Mononuclear cell (primary cell): ENCODE data around the gene ZNF329. TPM values are rescaled to one million over a fixed set of nuclear protein-coding genes. Genes with fewer than 3 reads are reported as not detected.

Experiments used
- H3K27me3 ChIP-seq: 2 replicates; pipeline ENCODE4 v1.6.0; 2011; ENCODE audit warnings: low read length, control low read depth; ENCODE audit not compliant: insufficient read depth
- H3K4me1 ChIP-seq: 2 replicates; pipeline ENCODE4 v1.5.1; 2011; ENCODE audit warnings: mild to moderate bottlenecking, low read length, control low read depth; ENCODE audit not compliant: insufficient read depth
- H3K4me3 ChIP-seq: 2 replicates; pipeline ENCODE4 v1.5.1; 2011; ENCODE audit warnings: mild to moderate bottlenecking, low read length, moderate library complexity
- H3K9me3 ChIP-seq: 2 replicates; pipeline ENCODE4 v1.5.1; 2011; ENCODE audit warnings: low read depth, mild to moderate bottlenecking, control low read depth, low read length
- total RNA-seq: library from RNA; depleted of rRNA; stranded (reverse); fragments of >200 nt; gene quantifications from one replicate; pipeline ENCODE4 v1.2.3, GENCODE V29; 2012

The ZNF329 gene
- 23.8 TPM for total RNA-seq

DNA sequence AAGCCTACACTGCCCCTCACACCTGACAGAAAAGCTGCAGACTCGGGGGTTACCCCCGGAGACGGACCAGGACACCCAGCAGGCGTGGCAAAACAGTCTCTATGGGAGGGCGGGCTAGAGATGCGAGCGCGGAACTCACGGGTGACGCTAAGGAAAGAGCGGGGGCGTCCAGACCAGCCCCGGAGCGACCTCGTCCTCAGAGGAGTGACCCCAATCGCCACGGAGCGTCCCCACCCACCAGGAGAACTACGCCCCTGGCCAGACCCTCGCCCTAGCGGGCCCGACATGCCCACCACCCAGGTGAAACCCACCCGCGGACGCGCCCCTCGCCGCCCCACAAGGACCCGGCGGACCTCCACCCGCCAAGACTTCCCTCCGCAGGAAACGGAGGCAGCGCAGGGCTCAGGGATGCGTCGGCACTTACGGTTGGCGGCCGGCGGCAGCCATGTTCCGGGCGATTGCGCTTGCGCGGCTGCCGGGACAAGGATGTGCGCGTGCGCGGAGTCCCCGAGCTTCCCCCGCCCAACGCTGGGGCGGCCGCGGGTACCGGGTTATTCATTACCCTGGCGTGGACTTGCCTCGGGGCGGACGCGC lies at the start of gene ZNF329:
ZNF329 (minus strand) TSS at position 462 of the 594 bp plus-strand sequence. CDS start 21,286 bp downstream, outside the sequence.
- H3K9me3 ChIP-seq, result peaks cover 12% of the 10 kb centered on the region
- H3K4me3 ChIP-seq, result peak within 1 kb of the TSS; percentile 77
- H3K27me3 ChIP-seq, result no peaks in the 10 kb centered on the region
- H3K4me1 ChIP-seq, result peaks cover 14% of the 10 kb centered on the region

DNA sequence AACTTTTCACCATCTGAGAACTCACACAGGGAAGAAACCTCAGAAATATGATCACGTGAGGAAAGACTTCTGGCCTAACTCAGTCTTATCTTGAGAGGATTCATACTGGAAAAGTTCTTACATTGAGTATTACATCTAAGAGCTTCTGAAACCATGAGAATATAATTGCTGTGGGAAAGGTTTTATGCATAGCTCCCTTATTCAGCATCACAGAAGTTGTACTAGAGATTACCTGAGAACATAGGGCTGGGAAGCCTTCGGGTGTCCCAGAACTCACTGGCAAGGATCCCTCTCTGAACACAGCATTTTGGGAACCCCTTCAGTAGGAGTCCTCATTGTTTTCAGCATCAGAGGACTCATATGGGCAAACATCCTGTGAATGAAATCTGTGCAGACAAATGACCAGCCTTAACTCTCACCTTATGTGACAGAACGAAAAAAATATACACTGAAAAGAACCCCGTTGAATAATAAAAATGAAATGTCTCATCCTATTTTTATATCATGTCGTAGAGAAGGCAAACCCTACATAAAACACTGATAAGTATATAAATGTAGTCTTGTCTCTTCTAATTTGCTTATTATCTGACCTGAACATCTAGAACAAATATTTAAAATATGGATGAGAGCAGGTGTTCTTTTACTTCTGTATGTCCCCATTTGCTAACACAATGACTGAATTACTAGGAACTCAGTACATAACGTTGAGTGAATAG lies 46.5 kb upstream of the ZNF329 start:
- Histone ChIP-seq H3K4me3 (no peak overlapping the region), H3K27me3 (no peaks in the 10 kb centered on the region), H3K4me1 (no peaks in the 10 kb centered on the region), H3K9me3 (peaks cover 91% of the 10 kb centered on the region)

DNA sequence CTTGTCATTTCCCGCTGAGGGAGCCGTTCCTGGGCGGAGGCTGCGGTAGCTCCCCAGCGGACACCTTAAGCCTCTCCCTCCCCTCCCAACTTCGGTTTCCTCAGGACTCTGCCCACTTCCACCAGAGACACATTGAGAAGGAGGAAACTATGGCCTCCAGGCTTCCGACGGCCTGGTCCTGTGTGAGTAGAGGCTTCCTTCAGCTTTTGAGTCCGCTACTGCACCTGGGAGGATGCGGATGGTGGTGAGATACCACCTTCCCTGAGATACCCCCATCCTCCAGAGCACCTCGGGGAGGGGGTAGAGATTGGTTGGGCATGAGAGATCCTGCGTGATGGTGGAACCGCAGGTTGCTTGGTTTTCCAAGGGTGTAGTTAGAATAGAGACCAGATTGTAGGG lies 33.2 kb upstream of the ZNF329 start:
- Histone ChIP-seq H3K27me3 (no peaks in the 10 kb centered on the region), H3K4me1 (peaks cover 15% of the 10 kb centered on the region), H3K4me3 (peak overlapping the region; percentile 78), H3K9me3 (peaks cover 52% of the 10 kb centered on the region)

DNA sequence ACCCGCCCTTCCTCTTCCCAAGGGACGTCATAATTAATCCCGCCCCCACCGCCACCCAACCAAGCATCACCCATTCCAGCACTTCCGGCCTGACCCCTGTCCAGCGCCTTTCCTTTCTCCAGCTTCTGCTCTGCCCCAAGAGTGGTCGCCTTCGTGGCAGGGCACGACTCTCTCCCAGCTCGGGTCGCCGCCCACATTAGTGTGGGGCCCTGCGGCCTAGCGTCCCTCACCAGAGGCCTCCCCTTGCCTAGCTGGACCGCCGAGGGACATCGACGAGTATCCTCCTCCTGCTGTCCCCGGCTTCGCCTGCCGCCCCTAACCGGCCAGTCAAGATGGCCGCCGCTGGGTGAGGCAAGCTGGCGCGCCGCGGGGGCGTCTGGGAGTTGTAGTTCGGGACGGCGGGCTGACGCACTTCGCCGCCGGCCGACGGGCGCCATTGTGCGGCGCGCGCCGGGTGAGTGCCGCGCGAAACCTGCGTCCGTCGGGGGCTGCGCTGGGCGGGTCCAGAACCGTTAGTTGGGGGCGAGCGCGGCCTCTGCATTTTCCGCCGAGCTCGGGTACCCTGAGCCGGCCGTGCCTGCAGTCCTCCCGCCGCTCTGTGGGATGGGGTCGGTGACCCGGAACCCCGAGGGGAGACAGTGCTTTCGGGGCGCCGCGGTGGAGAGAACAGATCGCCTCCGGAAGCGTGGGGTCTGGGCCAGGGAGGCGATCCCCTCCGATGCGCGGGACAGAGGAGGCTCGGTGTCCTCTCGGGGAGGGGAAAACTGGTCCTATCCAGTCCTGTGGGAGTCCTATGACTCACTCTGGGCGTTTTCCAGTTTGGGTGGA lies 32.6 kb upstream of the ZNF329 start, which contains the start of gene ZNF274:
ZNF274 (plus strand) TSS at position 73 of the 828 bp plus-strand sequence. CDS start 905 bp downstream, outside the sequence.
- H3K4me3 ChIP-seq, result peak within 1 kb of the TSS; percentile 78
- H3K27me3 ChIP-seq, result no peaks in the 10 kb centered on the region
- peaks cover 56% of the 10 kb centered on the region for H3K9me3 ChIP-seq
- H3K4me1 ChIP-seq, result peaks cover 15% of the 10 kb centered on the region

DNA sequence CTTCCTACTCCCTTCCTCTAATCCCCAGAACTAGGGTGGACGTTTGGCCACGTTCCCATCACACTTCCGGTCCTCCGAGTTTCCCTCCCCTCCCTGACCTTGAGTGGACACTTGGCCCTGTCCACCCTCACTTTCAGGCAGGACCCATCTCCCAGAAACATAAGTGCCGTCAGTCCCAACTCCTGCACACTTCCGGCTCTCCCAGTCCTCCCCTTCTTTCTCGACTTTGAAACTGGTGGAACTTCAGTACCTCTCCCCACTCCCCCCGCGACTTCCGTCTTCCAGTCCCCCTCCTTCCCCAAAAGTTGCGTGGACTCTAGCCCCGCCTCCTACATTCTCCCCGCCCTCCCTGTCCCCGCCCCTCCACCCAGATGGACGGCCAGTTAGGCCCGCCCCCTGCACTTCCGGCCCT lies 32.0 kb upstream of the ZNF329 start:
- Histone ChIP-seq H3K9me3 (peaks cover 56% of the 10 kb centered on the region), H3K27me3 (no peaks in the 10 kb centered on the region), H3K4me3 (peak overlapping the region; percentile 78), H3K4me1 (peaks cover 15% of the 10 kb centered on the region)

DNA sequence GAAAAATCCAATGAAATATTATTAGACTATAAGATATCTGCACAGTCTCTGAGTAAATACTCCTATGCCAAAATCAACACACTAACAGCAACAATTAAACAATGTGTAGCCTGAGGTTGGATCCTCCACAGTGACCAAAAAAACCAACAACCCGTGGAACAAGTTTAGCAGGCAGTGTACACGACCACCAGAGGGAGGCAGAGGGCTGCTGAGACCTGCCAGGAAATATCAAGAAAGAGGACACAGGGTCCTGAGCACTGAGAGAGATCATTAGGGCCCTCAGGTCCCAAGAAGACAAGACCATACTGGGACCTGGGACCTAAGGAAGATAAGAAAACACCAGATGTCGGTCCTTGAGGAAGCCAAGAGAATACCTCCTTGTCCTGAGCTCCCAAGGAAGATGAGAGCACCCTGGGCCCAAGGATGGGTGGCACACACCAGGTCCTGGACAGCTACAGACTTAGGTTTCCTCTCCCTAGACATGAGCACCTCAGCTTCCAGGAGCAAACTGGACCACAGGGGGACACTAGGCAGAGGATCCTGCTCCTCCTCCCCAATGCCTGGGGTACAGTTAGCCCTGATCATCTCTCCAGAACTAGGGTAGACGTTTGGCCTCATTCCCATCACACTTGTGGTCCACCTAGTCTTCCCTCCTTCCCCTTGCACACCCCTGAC lies 31.4 kb upstream of the ZNF329 start:
- Histone ChIP-seq H3K4me1 (peaks cover 15% of the 10 kb centered on the region), H3K27me3 (no peaks in the 10 kb centered on the region), H3K9me3 (peaks cover 55% of the 10 kb centered on the region), H3K4me3 (peak overlapping the region; percentile 26)

DNA sequence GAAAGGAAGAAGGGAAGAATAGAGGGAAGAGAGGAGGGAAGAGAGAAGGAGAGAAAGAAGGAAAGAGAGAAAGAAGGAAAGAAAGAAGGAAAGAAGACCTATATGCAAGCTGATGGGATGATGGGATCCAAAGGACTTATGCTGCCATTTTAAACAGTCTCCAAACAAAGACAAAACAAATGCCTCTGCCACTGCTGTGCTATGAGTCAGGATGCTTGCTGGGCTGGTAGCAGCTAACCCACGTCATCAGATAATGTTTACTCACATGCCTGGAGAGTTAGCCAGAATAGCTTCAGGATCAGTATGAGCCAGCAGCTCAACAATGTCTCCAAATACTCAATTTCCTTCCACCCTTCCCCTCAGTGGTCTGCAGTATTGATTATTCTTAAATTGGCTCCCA lies 20.3 kb upstream of the ZNF329 start:
- Histone ChIP-seq H3K27me3 (no peaks in the 10 kb centered on the region), H3K9me3 (peaks cover 37% of the 10 kb centered on the region), H3K4me1 (no peaks in the 10 kb centered on the region), H3K4me3 (no peak overlapping the region)

- peaks cover 48% of the 10 kb centered on the region for H3K9me3 ChIP-seq
- H3K4me1 ChIP-seq, result no peaks in the 10 kb centered on the region
- no peak overlapping the region for H3K4me3 ChIP-seq
- H3K27me3 ChIP-seq, result no peaks in the 10 kb centered on the region
Observed at GRCh38 chr19:58166708-58167280, 16.2 kb upstream of the ZNF329 start.

GRCh38 chr19:58166268-58166667 lies 15.7 kb upstream of the ZNF329 start:
- Histone ChIP-seq H3K9me3 (peaks cover 52% of the 10 kb centered on the region), H3K4me3 (no peak overlapping the region), H3K4me1 (no peaks in the 10 kb centered on the region), H3K27me3 (no peaks in the 10 kb centered on the region)

- no peak overlapping the region for H3K4me3 ChIP-seq
Observed at GRCh38 chr19:58157045-58157728, 6.6 kb upstream of the ZNF329 start.

GRCh38 chr19:58154679-58155648 lies 4.4 kb upstream of the ZNF329 start:
- Histone ChIP-seq H3K4me3 (peak overlapping the region; percentile 86), H3K27me3 (no peaks in the 10 kb centered on the region), H3K4me1 (peaks cover 13% of the 10 kb centered on the region), H3K9me3 (no peaks in the 10 kb centered on the region)

More at GRCh38 chr19:58157045-58157728, 6.6 kb upstream of the ZNF329 start:
- Histone ChIP-seq H3K4me1 (peaks cover 9% of the 10 kb centered on the region), H3K9me3 (peaks cover 6% of the 10 kb centered on the region), H3K27me3 (no peaks in the 10 kb centered on the region)

DNA sequence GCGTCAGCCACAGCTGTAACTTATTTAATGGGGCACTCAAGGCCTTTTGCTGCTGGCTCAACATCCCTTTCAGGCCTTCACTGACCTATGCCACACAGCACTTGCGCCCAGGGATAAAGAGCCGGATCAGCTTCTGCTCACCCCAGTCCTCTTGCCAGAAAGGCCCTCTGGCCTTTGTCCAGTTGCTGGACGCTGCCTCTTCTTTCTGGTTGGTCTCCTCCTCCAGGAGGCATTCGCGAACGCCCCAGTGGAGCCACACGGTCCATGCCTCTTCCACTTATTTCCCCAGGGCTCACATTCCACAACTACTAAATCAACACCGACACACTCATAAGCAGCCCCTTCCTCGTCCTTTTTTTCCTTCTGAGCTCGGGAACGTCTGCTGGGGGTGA lies 3.7 kb upstream of the ZNF329 start:
- Histone ChIP-seq H3K4me3 (peak overlapping the region; percentile 86), H3K4me1 (peaks cover 15% of the 10 kb centered on the region), H3K9me3 (no peaks in the 10 kb centered on the region), H3K27me3 (no peaks in the 10 kb centered on the region)

- H3K4me1 ChIP-seq, result peaks cover 15% of the 10 kb centered on the region
- H3K9me3 ChIP-seq, result peaks cover 5% of the 10 kb centered on the region
- H3K27me3 ChIP-seq, result no peaks in the 10 kb centered on the region
- no peak overlapping the region for H3K4me3 ChIP-seq
Observed at GRCh38 chr19:58153386-58153785, 2.8 kb upstream of the ZNF329 start.
